Cortex of kidney (tissue), 1 donor: ENCODE results near the gene POFUT1.
"Not testable (repeated sequence)": the region's sequence is repeated elsewhere in the genome, so short reads cannot be mapped to it uniquely, and the experiment has no call there.

Experiments used
- DNase-seq: peaks from one replicate; lab custom pipeline; 2025; lab: John Stamatoyannopoulos, UW

Gene POFUT1

GRCh38 chr20:32189123-32189410 is 18.6 kb upstream of the POFUT1 start:
- DNase-seq = no peak

DNA sequence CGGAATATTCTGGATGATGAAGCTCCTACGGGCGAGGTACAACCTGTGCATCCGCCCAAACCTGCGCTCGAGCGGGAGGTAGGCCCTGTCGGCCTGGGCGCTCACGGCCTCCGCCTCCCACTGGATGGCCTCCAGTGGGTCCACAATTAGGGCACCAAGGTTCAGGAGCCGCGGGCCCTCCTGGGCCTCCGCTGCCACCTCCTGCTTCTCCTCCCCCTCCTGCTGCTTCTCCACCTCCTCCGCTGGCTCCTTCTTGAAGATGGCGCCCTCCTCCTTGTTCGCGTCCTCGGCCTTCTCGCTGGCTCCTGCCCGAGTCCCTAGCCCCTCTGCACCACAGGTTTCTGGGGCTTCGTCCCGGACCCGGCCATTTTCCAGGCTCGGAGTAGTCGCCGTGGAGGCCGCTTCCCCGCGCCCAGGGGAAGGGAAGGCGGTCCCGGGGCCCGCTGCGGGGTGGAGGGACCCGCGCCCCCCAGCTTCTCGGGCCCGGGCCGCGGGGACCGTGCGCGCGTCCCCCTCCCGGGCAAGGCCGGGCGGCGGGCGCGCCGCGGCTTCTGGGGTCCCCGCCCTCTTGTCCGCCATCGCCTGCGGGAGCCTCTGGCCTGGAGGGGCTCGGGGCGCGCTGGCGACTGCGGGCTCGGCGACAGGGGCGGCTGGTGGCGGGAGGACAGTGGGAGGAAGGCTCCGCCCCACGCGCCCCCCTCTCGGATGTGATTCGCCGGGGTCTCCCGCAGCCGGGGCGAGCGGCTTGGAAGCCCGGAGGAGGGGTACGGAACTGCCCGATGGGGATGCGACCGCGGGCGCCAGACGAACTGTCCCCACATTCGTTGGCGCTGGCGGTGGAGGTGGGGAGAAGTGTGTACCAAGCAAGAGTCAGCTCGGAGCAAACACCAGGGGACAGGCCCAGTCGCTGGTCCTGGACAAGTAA is 17.7 kb upstream of the POFUT1 start:
- no peak for DNase-seq

- no peak for DNase-seq
Observed at GRCh38 chr20:32190616-32191415, 16.9 kb upstream of the POFUT1 start.

GRCh38 chr20:32191422-32191821 is 16.3 kb upstream of the POFUT1 start:
- no peak for DNase-seq

DNA sequence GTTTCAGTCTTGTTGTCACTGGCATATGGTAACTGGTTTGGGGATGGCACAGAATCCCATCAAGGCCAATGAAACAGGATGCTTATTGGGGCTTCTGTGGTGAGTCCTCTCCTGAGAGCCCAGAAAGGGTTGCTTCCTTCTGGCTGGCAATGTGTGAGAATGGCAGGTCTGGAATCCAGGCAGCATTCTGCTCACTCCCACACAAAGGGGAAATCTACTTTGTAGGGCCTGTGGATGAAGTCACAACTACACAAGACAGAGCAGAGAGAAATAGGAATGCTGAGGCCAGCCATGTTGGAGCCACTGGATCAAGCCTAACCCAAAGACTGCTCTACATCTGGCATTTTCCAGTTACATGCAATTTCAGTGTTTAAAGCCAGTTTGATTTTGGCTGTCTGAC is 15.8 kb upstream of the POFUT1 start:
- no peak for DNase-seq

GRCh38 chr20:32192698-32193097 is 15.0 kb upstream of the POFUT1 start:
- no peak for DNase-seq

- not testable (repeated sequence) for DNase-seq
Observed at GRCh38 chr20:32193336-32193735, 14.3 kb upstream of the POFUT1 start.

GRCh38 chr20:32193996-32194395 is 13.7 kb upstream of the POFUT1 start:
- DNase-seq = no peak

DNA sequence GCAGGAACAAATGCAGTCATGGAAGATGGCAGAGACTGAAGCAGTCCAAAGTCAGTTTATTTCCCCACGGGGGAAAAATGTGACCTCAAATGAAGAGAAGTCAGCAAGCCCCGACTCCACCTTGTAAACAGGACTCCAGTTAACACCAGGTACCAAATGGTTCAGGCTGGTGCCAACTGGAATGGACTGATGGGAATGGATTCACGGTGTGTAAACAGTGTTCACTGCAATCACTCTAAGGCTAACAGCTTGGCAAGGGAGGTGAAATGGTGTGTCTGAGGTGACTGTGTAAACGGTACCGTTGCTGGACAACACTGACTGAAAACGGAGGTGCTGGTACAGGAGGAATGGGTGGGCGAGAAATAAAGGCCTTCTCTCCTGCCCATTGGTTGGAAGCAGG is 12.1 kb upstream of the POFUT1 start:
- no peak for DNase-seq

- DNase-seq = not testable (repeated sequence)
Observed at GRCh38 chr20:32196613-32197012, 11.1 kb upstream of the POFUT1 start.

GRCh38 chr20:32197136-32197535 is 10.5 kb upstream of the POFUT1 start:
- not testable (repeated sequence) for DNase-seq

GRCh38 chr20:32199006-32199405 is 8.7 kb upstream of the POFUT1 start:
- no peak for DNase-seq

GRCh38 chr20:32201296-32201976 is 6.2 kb upstream of the POFUT1 start:
- DNase-seq = no peak

GRCh38 chr20:32201977-32202363 is 5.7 kb upstream of the POFUT1 start:
- DNase-seq = no peak

DNA sequence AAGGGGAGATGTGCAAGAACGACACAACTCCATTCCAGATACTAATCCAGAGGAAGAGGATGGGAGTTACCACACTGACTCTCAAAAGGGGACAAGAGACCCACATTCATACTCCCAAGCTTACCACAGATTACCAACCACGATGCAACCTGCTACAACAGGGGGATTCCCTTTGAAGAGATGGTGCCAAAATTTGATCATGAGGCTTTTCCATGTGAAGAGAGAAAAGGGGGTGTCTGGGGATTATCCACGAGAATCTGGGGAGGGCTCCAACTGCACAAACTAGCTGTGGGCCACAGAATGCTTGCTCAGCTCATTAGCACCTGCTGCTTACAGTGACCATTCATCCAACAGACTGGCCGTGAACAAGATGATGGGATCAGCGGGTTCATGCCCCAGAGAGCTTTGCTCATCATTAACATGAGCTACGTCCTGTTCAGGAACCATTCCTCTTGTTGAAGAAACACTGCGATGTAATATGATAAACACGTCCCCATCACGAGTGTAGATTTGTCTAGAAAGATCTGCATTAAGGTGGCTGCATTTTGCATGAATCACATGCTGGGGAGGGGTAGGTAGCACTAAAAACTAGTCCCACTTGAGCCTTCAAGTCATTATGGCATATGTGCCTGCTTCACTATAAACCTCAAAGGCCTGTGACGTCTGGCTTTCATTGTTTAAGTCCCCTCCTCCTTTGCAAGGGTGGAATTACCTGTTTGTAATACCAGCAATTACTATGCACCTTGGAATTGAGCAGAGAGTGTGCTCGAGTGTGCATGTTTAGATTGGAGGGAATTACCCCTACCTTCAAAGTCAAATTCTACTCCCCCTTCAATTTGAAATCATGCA is 4.1 kb upstream of the POFUT1 start:
- no peak for DNase-seq

DNA sequence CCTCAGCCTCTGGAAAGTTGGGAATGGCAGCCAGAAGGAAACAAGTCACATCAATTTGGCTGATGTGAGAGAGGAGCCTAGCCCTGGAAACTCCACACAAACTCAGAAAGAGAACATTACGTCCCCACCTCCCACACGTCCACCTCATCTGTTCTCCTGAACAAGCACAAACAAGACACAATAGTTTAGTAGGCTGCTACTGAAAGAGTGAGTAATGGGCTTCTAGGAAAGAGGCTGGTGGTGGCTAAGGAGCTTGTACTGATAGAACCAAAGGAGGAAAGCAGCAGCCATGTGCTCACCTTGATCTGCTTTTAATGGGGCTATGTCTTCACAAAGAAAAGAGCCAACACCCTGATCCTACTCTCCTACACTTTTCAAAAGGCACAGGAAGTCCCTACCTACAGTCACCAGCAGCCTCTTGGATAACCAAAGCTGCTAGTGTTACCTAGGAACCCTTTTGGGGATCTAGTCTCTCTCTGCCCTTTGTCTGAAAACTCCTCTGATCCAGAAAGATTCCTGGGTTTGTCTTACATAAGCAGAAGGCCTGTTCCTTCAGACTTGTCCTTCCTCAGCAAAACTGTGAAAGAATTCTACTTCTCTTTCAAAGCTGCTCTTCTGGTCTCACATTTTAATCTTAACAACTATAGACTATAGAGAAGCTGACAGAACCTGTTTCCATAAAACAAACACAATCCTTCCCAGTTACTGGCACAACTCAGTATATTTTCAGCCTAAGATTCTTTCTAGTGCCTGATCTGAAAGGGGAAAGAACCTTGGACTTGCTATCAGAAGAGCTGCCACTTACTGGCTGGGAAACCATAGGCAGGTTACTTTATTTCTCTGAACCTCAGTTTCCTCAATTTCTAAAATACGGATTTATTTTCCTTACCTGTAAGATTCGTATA is 3.2 kb upstream of the POFUT1 start:
- no peak for DNase-seq

GRCh38 chr20:32205110-32205842 is 2.4 kb upstream of the POFUT1 start:
- no peak for DNase-seq

- DNase-seq = no peak
Observed at GRCh38 chr20:32205843-32206759, 1.6 kb upstream of the POFUT1 start.
